ENCODE data around the gene RPL26.

GRCh38 chr17:8357910-8358309, 25.1 kb downstream of the RPL26 start:
- TF ChIP-seq, protein P1, sequence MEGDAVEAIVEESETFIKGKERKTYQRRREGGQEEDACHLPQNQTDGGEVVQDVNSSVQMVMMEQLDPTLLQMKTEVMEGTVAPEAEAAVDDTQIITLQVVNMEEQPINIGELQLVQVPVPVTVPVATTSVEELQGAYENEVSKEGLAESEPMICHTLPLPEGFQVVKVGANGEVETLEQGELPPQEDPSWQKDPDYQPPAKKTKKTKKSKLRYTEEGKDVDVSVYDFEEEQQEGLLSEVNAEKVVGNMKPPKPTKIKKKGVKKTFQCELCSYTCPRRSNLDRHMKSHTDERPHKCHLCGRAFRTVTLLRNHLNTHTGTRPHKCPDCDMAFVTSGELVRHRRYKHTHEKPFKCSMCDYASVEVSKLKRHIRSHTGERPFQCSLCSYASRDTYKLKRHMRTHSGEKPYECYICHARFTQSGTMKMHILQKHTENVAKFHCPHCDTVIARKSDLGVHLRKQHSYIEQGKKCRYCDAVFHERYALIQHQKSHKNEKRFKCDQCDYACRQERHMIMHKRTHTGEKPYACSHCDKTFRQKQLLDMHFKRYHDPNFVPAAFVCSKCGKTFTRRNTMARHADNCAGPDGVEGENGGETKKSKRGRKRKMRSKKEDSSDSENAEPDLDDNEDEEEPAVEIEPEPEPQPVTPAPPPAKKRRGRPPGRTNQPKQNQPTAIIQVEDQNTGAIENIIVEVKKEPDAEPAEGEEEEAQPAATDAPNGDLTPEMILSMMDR (IDR thresholded peaks at IDR 0.05; ENCODE audit: low read length) = no peak
- no peak for TF ChIP-seq EZH2 (optimal IDR thresholded peaks at IDR 0.05; ENCODE audit: low read depth, low read length)
